Common myeloid progenitor, CD34-positive (primary cell): ENCODE measurements around the gene LYPD6.

Source experiments
- CTCF ChIA-PET: fragments of 350-600 bp; sonication (Branson Sonifier 250); formaldehyde crosslinking; loops from one replicate; lab custom pipeline; 2021; ENCODE audit warnings: antibody characterized with exemption; lab: Charles Lee
- POLR2A ChIA-PET: fragments of 350-600 bp; sonication (Branson Sonifier 250); formaldehyde crosslinking; loops from one replicate; lab custom pipeline; 2021; ENCODE audit warnings: antibody characterized with exemption; lab: Charles Lee
- DNase-seq, 3 donors: peaks; one replicate each; pipeline versions ENCODE4 v3.0.0 to v3.0.0-alpha.2; 2013
- H3K27ac ChIP-seq, 2 experiments: 1 replicate in 1 of 2; 2 replicates in 1 of 2; pipeline ENCODE4 v1.7.0; 2013; ENCODE audit warnings: inconsistent platforms in 2 of 2, low read length in 2 of 2, mild to moderate bottlenecking in 2 of 2, low read depth in 1 of 2, moderate library complexity in 1 of 2; ENCODE audit not compliant: severe bottlenecking in 2 of 2, insufficient read depth in 1 of 2, poor library complexity in 1 of 2
- H3K27me3 ChIP-seq, 5 experiments: replicated peaks in 2 of 5; 1 replicate in 3 of 5; 2 replicates in 2 of 5; pipeline versions ENCODE4 v1.6.1 to v1.7.0; 2013; ENCODE audit warnings: low read length in 4 of 5, mild to moderate bottlenecking in 2 of 5, moderate library complexity in 2 of 5, inconsistent platforms in 1 of 5; ENCODE audit not compliant: insufficient read depth in 5 of 5, control insufficient read depth in 4 of 5
- H3K36me3 ChIP-seq, 4 experiments: 1 replicate in 2 of 4; 2 replicates in 2 of 4; pipeline versions ENCODE4 v1.6.1 to v1.7.0; 2013; ENCODE audit warnings: low read length in 3 of 4, control low read depth in 1 of 4, mild to moderate bottlenecking in 1 of 4; ENCODE audit not compliant: control insufficient read depth in 4 of 4, insufficient read depth in 4 of 4
- H3K4me1 ChIP-seq, 4 experiments: 1 replicate in 3 of 4; 2 replicates in 1 of 4; pipeline versions ENCODE4 v1.6.1 to v1.7.1; 2013; ENCODE audit warnings: low read length in 3 of 4, mild to moderate bottlenecking in 3 of 4, control low read depth in 1 of 4, inconsistent platforms in 1 of 4, moderate library complexity in 1 of 4; ENCODE audit not compliant: control insufficient read depth in 4 of 4, insufficient read depth in 4 of 4; ENCODE audit errors: control extremely low read depth in 1 of 4
- H3K4me3 ChIP-seq, 7 experiments: 1 replicate in 4 of 7; 2 replicates in 3 of 7; pipeline versions ENCODE4 v1.5.1 to v1.7.0; 2013; ENCODE audit warnings: mild to moderate bottlenecking in 7 of 7, low read length in 6 of 7, moderate library complexity in 6 of 7, inconsistent platforms in 2 of 7, low read depth in 2 of 7, control low read depth in 1 of 7; ENCODE audit not compliant: insufficient read depth in 4 of 7, control insufficient read depth in 1 of 7; ENCODE audit errors: extremely low read depth in 1 of 7
- H3K9me3 ChIP-seq, 5 experiments: 1 replicate in 4 of 5; 2 replicates in 1 of 5; pipeline versions ENCODE4 v1.6.1 to v1.7.1; 2013; ENCODE audit warnings: low read length in 4 of 5, mild to moderate bottlenecking in 2 of 5, inconsistent platforms in 1 of 5, low read depth in 1 of 5, moderate library complexity in 1 of 5; ENCODE audit not compliant: control insufficient read depth in 4 of 5, insufficient read depth in 2 of 5; ENCODE audit errors: control extremely low read depth in 1 of 5
- WGBS: methylation state at CpG from one replicate; pipeline ENCODE4 v1.1.5; 2013; ENCODE audit not compliant: insufficient coverage; 5-methylcytosine and 5-hydroxymethylcytosine counted together

LYPD6 gene

GRCh38 chr2:149399934-149400615 is 69.7 kb downstream of the LYPD6 start:
- WGBS: 93% methylated on average over 10 of the region's 13 CpGs
- H3K9me3 ChIP-seq: peaks cover 0 to 2% (median 0%) of the 10 kb centered on the region in 5 experiments
- H3K4me3 ChIP-seq: no peak overlapping the region
- H3K4me1 ChIP-seq: no peaks in the 10 kb centered on the region
- ChIA-PET CTCF (no interaction called here), POLR2A (no interaction called here)
- H3K27me3 ChIP-seq: peaks cover 0 to 2% (median 0%) of the 10 kb centered on the region in 5 experiments
- H3K36me3 ChIP-seq: no peaks in the 10 kb centered on the region
- no peak overlapping the region for H3K27ac ChIP-seq
- DNase-seq: no peak

GRCh38 chr2:149400997-149401396 is 70.6 kb downstream of the LYPD6 start:
- ChIA-PET POLR2A (no interaction called here), CTCF (no interaction called here)
- peaks cover 0 to 2% (median 0%) of the 10 kb centered on the region in 5 experiments for H3K27me3 ChIP-seq
- peaks cover 0 to 2% (median 0%) of the 10 kb centered on the region in 5 experiments for H3K9me3 ChIP-seq
- 100% methylated on average over 1 of the region's 2 CpGs for WGBS
- H3K36me3 ChIP-seq: no peaks in the 10 kb centered on the region
- H3K27ac ChIP-seq: no peak overlapping the region
- H3K4me3 ChIP-seq: no peak overlapping the region
- DNase-seq: no peak
- no peaks in the 10 kb centered on the region for H3K4me1 ChIP-seq

GRCh38 chr2:149409506-149409905 is 79.1 kb downstream of the LYPD6 start:
- Histone ChIP-seq H3K27ac (no peak overlapping the region), H3K27me3 (no peaks in the 10 kb centered on the region), H3K4me1 (no peaks in the 10 kb centered on the region), H3K4me3 (no peak overlapping the region), H3K36me3 (no peaks in the 10 kb centered on the region), H3K9me3 (no peaks in the 10 kb centered on the region)
- no peak for DNase-seq
- CTCF ChIA-PET: no interaction called here
- POLR2A ChIA-PET: no interaction called here
- WGBS: 93% methylated on average over 3 of the region's 3 CpGs

GRCh38 chr2:149410701-149411484 is 80.5 kb downstream of the LYPD6 start:
- no peak overlapping the region for H3K4me3 ChIP-seq
- no peaks in the 10 kb centered on the region for H3K9me3 ChIP-seq
- no peak for DNase-seq
- H3K27ac ChIP-seq: no peak overlapping the region
- no peaks in the 10 kb centered on the region for H3K4me1 ChIP-seq
- 84% methylated on average over 4 of the region's 6 CpGs for WGBS
- H3K27me3 ChIP-seq: no peaks in the 10 kb centered on the region
- no peaks in the 10 kb centered on the region for H3K36me3 ChIP-seq
- ChIA-PET CTCF (no interaction called here), POLR2A (no interaction called here)

GRCh38 chr2:149413487-149413886 is 83.1 kb downstream of the LYPD6 start:
- Histone ChIP-seq H3K4me3 (no peak overlapping the region), H3K27ac (no peak overlapping the region), H3K9me3 (no peaks in the 10 kb centered on the region), H3K27me3 (no peaks in the 10 kb centered on the region), H3K36me3 (no peaks in the 10 kb centered on the region), H3K4me1 (no peaks in the 10 kb centered on the region)
- ChIA-PET CTCF (no interaction called here), POLR2A (no interaction called here)
- 100% methylated on average over 1 of the region's 2 CpGs for WGBS
- no peak for DNase-seq

- Histone ChIP-seq H3K27me3 (no peaks in the 10 kb centered on the region), H3K4me1 (no peaks in the 10 kb centered on the region), H3K4me3 (no peak overlapping the region), H3K9me3 (no peaks in the 10 kb centered on the region), H3K36me3 (no peaks in the 10 kb centered on the region), H3K27ac (no peak overlapping the region)
- DNase-seq: no peak
- ChIA-PET POLR2A (no interaction called here), CTCF (no interaction called here)
- WGBS: 88% methylated on average over 1 of the region's 1 CpG
These were observed 84.7 kb downstream of the LYPD6 start for GRCh38 chr2:149415086-149415485.

- H3K4me1 ChIP-seq: no peaks in the 10 kb centered on the region
- DNase-seq: no peak
- CTCF ChIA-PET: no interaction called here
- H3K27me3 ChIP-seq: no peaks in the 10 kb centered on the region
- H3K27ac ChIP-seq: no peak overlapping the region
- no peaks in the 10 kb centered on the region for H3K9me3 ChIP-seq
- 96% methylated on average over 4 of the region's 5 CpGs for WGBS
- no peaks in the 10 kb centered on the region for H3K36me3 ChIP-seq
- POLR2A ChIA-PET: no interaction called here
- no peak overlapping the region for H3K4me3 ChIP-seq
These were observed 87.7 kb downstream of the LYPD6 start for GRCh38 chr2:149418065-149418464.
